K562 (cell line): ENCODE results near the gene PTPN14. TPM values are rescaled to one million over a fixed set of nuclear protein-coding genes. Genes with fewer than 3 reads are reported as not detected.

Experiments used
- ATAC-seq: fragments of 200-7000 bp; cut with Tn5 transposase; 3 replicates; pipeline ENCODE4 v1.9.1; 2020; ENCODE audit warnings: moderate library complexity
- BruUV-seq: library from RNA; stranded (reverse); fragments of 400-500 nt; replicated peaks from 2 replicates; lab custom pipeline; 2021; lab: Mats Ljungman, UMichigan
- CTCF ChIA-PET: fragments of 300-600 bp; formaldehyde crosslinking; extraction: SDS; loops from one replicate; lab custom pipeline; 2021; ENCODE audit warnings: low intra/inter-chr PET ratio; lab: Yijun Ruan, JAX
- POLR2A ChIA-PET: fragments of 300-600, 350-650 bp; sonication (Branson Sonifier 250); formaldehyde crosslinking; extraction: SDS; loops from one replicate; lab custom pipeline; 2021; ENCODE audit warnings: antibody characterized with exemption, inconsistent platforms; lab: Yijun Ruan, JAX
- DNase-seq, 4 experiments: peaks; one replicate each; pipeline versions ENCODE4 v3.0.0 to v3.0.0-alpha.2; 2011 to 2018; ENCODE audit warnings: low spot score in 3 of 4, mixed read lengths in 3 of 4; ENCODE audit errors: extremely low read depth in 1 of 4
- FAIRE-seq: peaks from 2 replicates; lab custom pipeline; 2011; peaks lifted over from hg19 to GRCh38; lab: Jason Lieb, UNC
- H2AFZ ChIP-seq: 2 replicates; pipeline ENCODE4 v1.6.0; 2011; ENCODE audit warnings: low read depth, low read length, control low read depth, inconsistent platforms
- H3K27ac ChIP-seq: fragments of 200-600 bp; 3 replicates; pipeline ENCODE4 v1.8.0; 2011; ENCODE audit warnings: low read depth, mild to moderate bottlenecking, control low read depth, inconsistent platforms, low read length, moderate library complexity, mixed read lengths; ENCODE audit errors: extremely low read depth
- H3K27me3 ChIP-seq, 2 experiments: fragments of 300-600 bp in 1 of 2; 2 replicates in 1 of 2; 3 replicates in 1 of 2; pipeline versions ENCODE4 v1.6.0 to v1.8.0; 2011; ENCODE audit warnings: inconsistent platforms in 2 of 2, low read length in 2 of 2, mild to moderate bottlenecking in 1 of 2, mixed read lengths in 1 of 2, moderate library complexity in 1 of 2; ENCODE audit not compliant: control insufficient read depth in 2 of 2, insufficient read depth in 2 of 2
- H3K36me3 ChIP-seq: fragments of 300-600 bp; 3 replicates; pipeline ENCODE4 v1.8.0; 2011; ENCODE audit warnings: mild to moderate bottlenecking, low read length, inconsistent platforms; ENCODE audit not compliant: control insufficient read depth, insufficient read depth
- H3K4me1 ChIP-seq, 2 experiments: fragments of 200-600 bp in 1 of 2; replicated peaks in 1 of 2; 2 replicates in 1 of 2; 3 replicates in 1 of 2; pipeline versions ENCODE4 v1.5.1 to v1.8.0; 2011; ENCODE audit warnings: inconsistent platforms in 2 of 2, low read length in 2 of 2, mild to moderate bottlenecking in 1 of 2, mixed read lengths in 1 of 2, moderate library complexity in 1 of 2; ENCODE audit not compliant: control insufficient read depth in 2 of 2, insufficient read depth in 2 of 2
- H3K4me2 ChIP-seq: 2 replicates; pipeline ENCODE4 v1.6.1; 2011; ENCODE audit warnings: low read length, control low read depth, inconsistent platforms, mixed read lengths; ENCODE audit not compliant: insufficient read depth
- H3K4me3 ChIP-seq: fragments of 200-600 bp; sonication (generic), shearing (Covaris generic); 2 replicates; pipeline ENCODE4 v1.5.1; 2016; ENCODE audit warnings: control low read depth, inconsistent platforms
- H3K79me2 ChIP-seq: fragments of 200-600 bp; 3 replicates; pipeline ENCODE4 v1.8.0; 2011; ENCODE audit warnings: low read length, inconsistent platforms; ENCODE audit not compliant: control insufficient read depth, insufficient read depth
- H3K9ac ChIP-seq, 2 experiments: 2 replicates each; pipeline versions ENCODE4 v1.6.0 to v1.6.1; 2011; ENCODE audit warnings: low read depth in 2 of 2, low read length in 2 of 2, control low read depth in 1 of 2, inconsistent platforms in 1 of 2, mild to moderate bottlenecking in 1 of 2, mixed read lengths in 1 of 2; ENCODE audit not compliant: insufficient read depth in 1 of 2
- H3K9me1 ChIP-seq: one replicate; pipeline ENCODE4 v1.6.0; 2011; ENCODE audit warnings: inconsistent platforms, mild to moderate bottlenecking, low read length, moderate library complexity; ENCODE audit not compliant: control insufficient read depth, insufficient read depth
- H3K9me3 ChIP-seq: replicated peaks from 2 replicates; pipeline ENCODE4 v1.5.1; 2011; ENCODE audit warnings: low read depth, low read length, inconsistent platforms; ENCODE audit not compliant: control insufficient read depth, insufficient read depth
- H4K20me1 ChIP-seq: replicated peaks from 2 replicates; pipeline ENCODE4 v1.6.1; 2011; ENCODE audit warnings: low read length, inconsistent platforms, mixed read lengths; ENCODE audit not compliant: control insufficient read depth, insufficient read depth
- GTF3C2 ChIP-seq: IDR thresholded peaks from 3 replicates; pipeline ENCODE4 v1.6.1; 2011; ENCODE audit warnings: borderline replicate concordance, mild to moderate bottlenecking, moderate library complexity; ENCODE audit not compliant: insufficient read length; ENCODE audit errors: extremely low read depth
- POLR2G ChIP-seq: fragments of 200-400 bp; formaldehyde crosslinking; IDR thresholded peaks from 2 replicates; pipeline ENCODE4 v1.6.1; 2017; ENCODE audit warnings: low read depth, mild to moderate bottlenecking, antibody characterized with exemption, low read length, moderate library complexity
- SRSF9 ChIP-seq: fragments of 200-400 bp; formaldehyde crosslinking; IDR thresholded peaks from 2 replicates; pipeline ENCODE4 v1.6.1; 2017; ENCODE audit warnings: low read depth, low read length, borderline replicate concordance
- WHSC1 ChIP-seq: IDR thresholded peaks from one replicate; pipeline ENCODE4 v1.6.1; 2012; ENCODE audit warnings: low read length, control low read depth, inconsistent platforms
- ZFP30 ChIP-seq: fragments of 250-450 bp; sonication (Bioruptor Pico); IDR thresholded peaks from 2 replicates; pipeline ENCODE4 v1.8.0; 2022; ENCODE audit warnings: moderate library complexity, mild to moderate bottlenecking, inconsistent platforms, borderline replicate concordance
- WGBS: fragments of 100-300 bp; shearing (Covaris generic); methylation state at CpG from one replicate; pipeline ENCODE4 v1.1.6; 2016; ENCODE audit warnings: low coverage, mixed read lengths; ENCODE audit not compliant: insufficient coverage; ENCODE audit errors: missing lambda C conversion rate; 5-methylcytosine and 5-hydroxymethylcytosine counted together
- in situ Hi-C: fragments of 300-500 bp; cut with MboI; formaldehyde crosslinking; loops from 4 replicates; pipeline ENCODE4 v1.15.0; 2018; ENCODE audit warnings: inconsistent platforms, mixed read lengths
- intact Hi-C: fragments of 100-400 bp; cut with micrococcal nuclease; formaldehyde crosslinking; loops from 2 replicates; pipeline ENCODE4 v1.14.2; 2022
- polyA plus RNA-seq, 8 experiments: library from polyadenylated mRNA; depleted of rRNA in 4 of 8; stranded (reverse) in 5 of 8; unstranded in 3 of 8; fragments of >200 nt; fragmentation: Nextera tagmentation in 2 of 8; fragmentation: Illumina TruSeq in 1 of 8; extraction: Ambion mirVana in 2 of 8; extraction: Trizol in 1 of 8; gene quantifications; 2 replicates each; pipeline versions ENCODE4 v1.2.1 to v1.2.3, GENCODE V29; 2011 to 2014; ENCODE audit warnings: inconsistent platforms in 1 of 8, missing spikeins in 1 of 8
- total RNA-seq, 7 experiments: library from RNA; depleted of rRNA in 6 of 7; stranded (reverse); fragments of >200 nt in 6 of 7; fragmentation: Illumina TruSeq in 2 of 7; extraction: Trizol in 2 of 7; gene quantifications; 2 replicates each; pipeline versions ENCODE4 v1.2.1 to v1.2.3, GENCODE V29; 2011 to 2021; ENCODE audit warnings: low replicate concordance in 1 of 7
- TF ChIP-seq, protein P1 (sequence below): fragments of 250-450 bp; sonication (Bioruptor Pico); IDR thresholded peaks from 2 replicates; pipeline ENCODE4 v1.5.1; 2021; ENCODE audit warnings: mild to moderate bottlenecking

The PTPN14 gene
- total and polyA plus RNA-seq, 9 of the 15 experiments (the other 6 are each of a cell fraction or from before 2014, with no cell fraction given) = 0.01 to 0.29 (median 0.04) TPM; not detected in 6

DNA sequence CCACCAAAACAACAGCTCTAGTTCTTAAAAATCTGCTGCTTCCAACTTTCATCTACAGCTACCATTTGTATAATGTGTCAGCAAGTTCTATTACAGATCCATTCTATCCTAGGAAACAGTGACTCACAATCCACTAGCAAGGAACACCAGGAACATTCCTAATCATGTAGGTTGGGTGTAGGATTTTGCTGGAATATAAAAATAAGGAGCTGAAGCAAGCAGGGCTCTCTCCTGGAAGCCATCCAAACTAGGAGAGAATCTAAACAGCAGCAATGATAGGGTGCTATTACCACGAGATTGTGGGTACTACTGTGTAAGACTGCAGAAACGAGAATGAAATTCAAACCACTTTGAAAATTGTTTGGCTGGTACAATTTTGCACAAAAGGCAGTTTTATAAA, 135.0 kb downstream of the PTPN14 start (continued):
- TF ChIP-seq, protein P1, sequence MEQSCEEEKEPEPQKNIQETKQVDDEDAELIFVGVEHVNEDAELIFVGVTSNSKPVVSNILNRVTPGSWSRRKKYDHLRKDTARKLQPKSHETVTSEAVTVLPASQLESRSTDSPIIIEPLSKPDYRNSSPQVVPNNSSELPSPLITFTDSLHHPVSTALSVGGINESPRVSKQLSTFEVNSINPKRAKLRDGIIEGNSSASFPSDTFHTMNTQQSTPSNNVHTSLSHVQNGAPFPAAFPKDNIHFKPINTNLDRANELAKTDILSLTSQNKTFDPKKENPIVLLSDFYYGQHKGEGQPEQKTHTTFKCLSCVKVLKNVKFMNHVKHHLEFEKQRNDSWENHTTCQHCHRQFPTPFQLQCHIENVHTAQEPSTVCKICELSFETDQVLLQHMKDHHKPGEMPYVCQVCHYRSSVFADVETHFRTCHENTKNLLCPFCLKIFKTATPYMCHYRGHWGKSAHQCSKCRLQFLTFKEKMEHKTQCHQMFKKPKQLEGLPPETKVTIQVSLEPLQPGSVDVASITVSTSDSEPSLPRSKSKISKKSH (CRISPR knock-in tag) = no peak
- TF ChIP-seq POLR2G (no peak), GTF3C2 (no peak)

DNA sequence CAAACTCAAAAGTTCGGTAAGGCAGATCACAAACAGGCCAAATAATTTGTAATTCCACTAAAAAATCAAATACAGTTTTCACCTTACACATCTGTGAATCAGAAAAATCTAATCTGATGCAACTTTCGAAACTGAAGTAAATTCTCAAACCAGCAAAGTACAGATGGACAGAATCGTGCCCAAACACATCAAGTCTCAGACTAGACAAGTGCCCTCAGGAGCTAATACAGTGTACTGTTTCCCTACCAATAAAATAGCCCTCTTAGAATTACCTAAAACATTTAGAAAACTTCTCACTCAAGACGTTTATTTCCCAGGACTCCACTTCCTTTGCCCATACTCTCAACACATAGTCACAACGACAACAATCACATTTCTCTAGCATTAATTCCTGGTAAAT, 136.3 kb downstream of the PTPN14 start:
- CTCF ChIA-PET = no interaction called here
- Histone ChIP-seq H3K4me3 (no peak overlapping the region), H3K9me3 (no peaks in the 10 kb centered on the region), H3K79me2 (no peaks in the 10 kb centered on the region), H3K27ac (no peak overlapping the region), H3K9me1 (no peaks in the 10 kb centered on the region), H3K4me2 (no peak overlapping the region), H3K4me1 (peaks cover 0 to 9% of the 10 kb centered on the region in 2 experiments; a peak in 2 of 5 replicates), H3K9ac (no peak overlapping the region), H3K36me3 (no peaks in the 10 kb centered on the region), H2AFZ (no peak overlapping the region), H4K20me1 (no peaks in the 10 kb centered on the region), H3K27me3 (peaks cover 2 to 6% of the 10 kb centered on the region in 2 experiments; a peak in 4 of 5 replicates)
- WGBS = 2% methylated on average over 5 of the region's 5 CpGs
- BruUV-seq = no TSS peak
- TF ChIP-seq WHSC1 = no peak
- no peak for TF ChIP-seq SRSF9
- no peak for TF ChIP-seq ZFP30 (CRISPR knock-in tag)
- ATAC-seq = no peak
- POLR2A ChIA-PET = interaction anchor here (0.6 kb wide), 1 partner anchor 18 kb away, joined by 4 read pairs; no protein-coding TSS in a partner anchor
- in situ Hi-C loops (no loop called here), intact Hi-C loops (no loop called here)
- no peak for FAIRE-seq
- DNase-seq = no peak
